Astrocyte of the cerebellum (primary cell): Measurements from ENCODE around the gene DLG2.

ENCODE experiments used
- DNase-seq: peaks from one replicate; pipeline ENCODE4 v3.0.0-alpha.2; 2011; ENCODE audit warnings: low read depth
- H3K4me3 ChIP-seq: 2 replicates; pipeline ENCODE4 v1.5.1; 2011; ENCODE audit warnings: mild to moderate bottlenecking, low read depth, low read length, moderate library complexity
- in situ Hi-C: cut with HindIII; loops from 2 replicates; pipeline ENCODE4 v1.10.0; 2017; ENCODE audit warnings: low sequenced_read_pairs
- TF ChIP-seq, protein P1 (sequence below): IDR thresholded peaks from 2 replicates; pipeline ENCODE4 v1.5.1; 2012; ENCODE audit warnings: low read length, low read depth, moderate library complexity, mild to moderate bottlenecking; ENCODE audit errors: missing control alignments

Gene DLG2

DNA sequence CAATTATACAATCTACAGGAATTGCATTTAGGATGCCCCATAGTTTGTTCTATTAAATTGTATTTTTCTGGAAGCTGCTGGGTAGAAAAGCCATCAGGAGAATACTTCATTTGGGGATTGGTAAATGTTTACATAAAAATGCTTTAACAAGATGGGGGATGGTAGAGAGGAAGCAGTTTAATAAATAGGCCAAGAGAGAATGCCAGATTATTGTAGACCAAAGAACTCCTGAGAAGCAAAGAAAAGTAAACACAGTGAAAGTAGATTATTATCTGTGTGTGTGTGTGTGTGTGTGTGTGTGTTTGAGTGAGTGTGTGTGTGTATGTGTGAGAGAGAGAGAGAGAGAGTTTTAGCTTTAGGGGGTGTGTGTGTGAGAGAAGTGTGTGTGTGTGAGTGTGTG, 1520.6 kb downstream of the DLG2 start:
- no peak for DNase-seq
- no peak overlapping the region for H3K4me3 ChIP-seq
- in situ Hi-C loops = no loop called here
- TF ChIP-seq, protein P1, sequence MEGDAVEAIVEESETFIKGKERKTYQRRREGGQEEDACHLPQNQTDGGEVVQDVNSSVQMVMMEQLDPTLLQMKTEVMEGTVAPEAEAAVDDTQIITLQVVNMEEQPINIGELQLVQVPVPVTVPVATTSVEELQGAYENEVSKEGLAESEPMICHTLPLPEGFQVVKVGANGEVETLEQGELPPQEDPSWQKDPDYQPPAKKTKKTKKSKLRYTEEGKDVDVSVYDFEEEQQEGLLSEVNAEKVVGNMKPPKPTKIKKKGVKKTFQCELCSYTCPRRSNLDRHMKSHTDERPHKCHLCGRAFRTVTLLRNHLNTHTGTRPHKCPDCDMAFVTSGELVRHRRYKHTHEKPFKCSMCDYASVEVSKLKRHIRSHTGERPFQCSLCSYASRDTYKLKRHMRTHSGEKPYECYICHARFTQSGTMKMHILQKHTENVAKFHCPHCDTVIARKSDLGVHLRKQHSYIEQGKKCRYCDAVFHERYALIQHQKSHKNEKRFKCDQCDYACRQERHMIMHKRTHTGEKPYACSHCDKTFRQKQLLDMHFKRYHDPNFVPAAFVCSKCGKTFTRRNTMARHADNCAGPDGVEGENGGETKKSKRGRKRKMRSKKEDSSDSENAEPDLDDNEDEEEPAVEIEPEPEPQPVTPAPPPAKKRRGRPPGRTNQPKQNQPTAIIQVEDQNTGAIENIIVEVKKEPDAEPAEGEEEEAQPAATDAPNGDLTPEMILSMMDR = no peak

DNA sequence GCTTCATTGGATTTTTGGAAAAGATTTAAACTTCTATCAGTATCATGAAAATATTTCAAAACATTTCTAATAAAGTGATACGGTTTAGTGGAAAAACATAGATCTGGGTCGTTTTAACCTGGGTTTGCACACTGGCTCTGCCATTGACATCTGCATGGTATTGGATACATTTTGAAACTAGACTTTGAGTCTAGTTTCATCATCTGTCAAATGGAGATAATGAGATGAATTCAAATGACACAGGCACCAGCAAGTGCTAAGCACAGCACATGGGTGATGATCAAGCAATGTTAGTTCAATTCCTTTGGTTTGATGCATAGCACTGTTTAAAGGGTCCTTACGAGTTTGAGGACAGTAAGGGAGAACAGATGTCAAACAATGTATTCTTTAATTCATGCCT, 1522.0 kb downstream of the DLG2 start:
- TF ChIP-seq, protein P1 = no peak
- in situ Hi-C loops = no loop called here

DNA sequence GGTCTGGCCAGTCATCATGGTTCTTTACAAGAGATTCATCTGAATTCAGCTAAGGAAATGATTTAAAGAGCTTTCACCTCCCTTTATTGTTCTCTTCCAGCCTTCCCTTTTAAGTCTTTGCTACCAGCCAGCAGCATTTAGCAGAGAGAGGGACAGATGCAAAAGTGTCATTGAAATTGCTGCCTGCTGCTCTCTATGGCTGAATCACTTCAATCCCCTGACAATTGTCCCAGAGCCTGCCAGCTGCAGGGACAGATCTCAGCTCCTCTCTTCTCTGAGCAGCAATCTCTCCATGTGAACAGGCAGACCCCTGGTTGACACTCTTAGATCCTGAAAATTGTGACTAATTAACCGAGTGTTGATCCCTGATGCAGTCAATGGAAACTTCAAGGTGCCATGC, 1524.0 kb downstream of the DLG2 start:
- no peak overlapping the region for H3K4me3 ChIP-seq
- no peak for DNase-seq
- in situ Hi-C loops = no loop called here
- TF ChIP-seq, protein P1 = no peak

More for the DNA sequence above, 1522.0 kb downstream of the DLG2 start:
- DNase-seq = no peak
- no peak overlapping the region for H3K4me3 ChIP-seq

DNA sequence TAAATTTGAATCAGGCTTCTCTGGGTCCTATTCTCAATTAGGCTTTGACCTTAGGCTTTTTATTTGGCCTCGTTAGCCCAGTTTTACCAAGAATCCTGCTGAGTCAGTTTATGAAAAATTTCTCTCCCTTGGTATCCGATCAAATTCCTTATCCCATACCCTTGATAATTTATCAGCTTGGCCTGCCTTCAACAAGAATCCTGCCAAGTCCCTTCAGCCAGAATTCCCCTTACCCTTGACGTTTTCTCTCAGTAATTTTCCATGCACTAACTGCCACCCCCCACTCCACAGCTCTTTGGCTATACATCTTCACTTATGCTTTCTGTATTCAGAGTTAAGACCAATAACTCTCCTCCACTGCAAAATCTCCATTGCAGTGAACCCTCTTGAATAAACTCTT, 1530.0 kb downstream of the DLG2 start:
- TF ChIP-seq, protein P1 = no peak
- H3K4me3 ChIP-seq = no peak overlapping the region
- no peak for DNase-seq
- in situ Hi-C loops = no loop called here

DNA sequence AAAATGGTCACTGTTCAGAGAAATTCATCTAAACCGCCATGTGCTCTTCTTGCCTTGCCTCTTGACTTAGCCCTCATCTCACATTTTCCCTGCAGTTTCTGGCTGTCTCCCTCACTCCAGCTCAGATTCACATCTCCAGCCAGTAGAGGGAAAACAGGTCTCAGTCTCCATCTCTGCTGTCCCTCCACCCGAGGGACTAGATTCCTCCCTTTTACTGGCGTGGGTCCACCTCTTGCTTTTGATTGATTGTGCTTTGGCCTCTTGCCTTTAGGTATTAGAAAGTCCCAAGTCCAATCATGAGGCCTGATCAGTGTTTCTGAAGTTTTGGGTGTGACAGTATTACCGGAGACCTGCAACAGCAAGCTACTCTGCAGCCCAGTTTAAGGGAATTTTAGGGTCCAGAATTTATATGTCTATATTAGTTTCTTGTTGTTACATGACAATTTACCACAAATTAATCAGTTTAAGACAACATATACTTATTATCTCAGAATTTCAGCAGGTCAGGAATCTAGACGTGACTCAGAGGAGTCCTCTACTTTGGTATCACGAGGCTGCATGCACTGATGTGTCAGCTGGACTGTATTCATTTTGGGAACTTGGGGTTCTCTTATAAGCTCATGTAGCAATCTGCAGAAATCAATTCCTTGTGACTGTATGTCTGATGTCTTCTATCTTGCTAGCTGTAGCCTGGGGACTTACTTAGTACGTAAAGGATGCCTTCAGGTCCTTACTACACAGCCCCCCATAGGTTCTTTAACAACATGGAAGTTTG, 1535.7 kb downstream of the DLG2 start:
- TF ChIP-seq, protein P1 = no peak
- H3K4me3 ChIP-seq = no peak overlapping the region
- in situ Hi-C loops = no loop called here
- DNase-seq = no peak

DNA sequence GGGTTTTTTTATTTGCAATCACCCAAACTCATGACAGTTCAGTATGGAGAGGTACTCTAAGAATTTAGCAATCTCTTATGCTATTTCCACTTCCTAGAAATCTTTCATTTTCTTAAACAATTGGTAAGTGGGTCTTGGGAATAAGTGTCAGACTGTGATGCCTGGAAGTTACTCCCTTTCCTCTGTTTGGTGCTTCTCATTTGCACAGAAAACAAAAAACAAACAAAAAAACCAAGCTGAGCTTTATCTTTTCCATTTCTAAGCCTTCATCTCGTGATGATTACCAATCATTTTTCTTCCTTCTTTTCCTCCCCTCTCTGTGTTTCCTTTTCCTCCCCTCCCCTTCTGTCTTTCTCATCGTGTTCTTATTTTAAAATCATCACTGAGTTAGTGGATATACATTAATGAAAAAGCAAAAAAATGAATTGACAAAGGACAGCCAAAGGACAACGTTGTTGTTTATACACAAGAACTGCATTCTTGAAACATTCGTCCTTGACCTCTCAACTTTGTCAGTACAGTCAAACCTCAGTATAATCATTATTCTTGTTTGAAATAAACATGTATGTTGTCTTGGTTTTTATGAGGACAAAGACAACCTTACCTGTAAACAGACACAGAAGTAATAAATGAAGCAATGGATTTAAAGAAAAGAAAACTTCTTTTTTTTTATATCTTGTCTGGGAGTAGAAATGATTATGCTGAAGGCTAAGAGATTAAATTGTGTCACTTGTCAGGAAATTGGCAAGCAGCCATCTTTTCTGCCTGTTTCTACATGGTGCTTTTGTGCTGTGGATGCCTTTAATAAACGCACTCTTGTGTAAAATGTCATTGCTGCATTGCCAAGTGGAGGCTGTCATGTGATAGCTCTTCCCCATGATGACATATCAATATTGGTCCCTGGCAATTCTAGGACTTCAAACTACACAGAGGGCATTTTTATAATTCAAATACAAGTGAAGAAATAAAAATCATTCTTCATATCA, 1537.8 kb downstream of the DLG2 start:
- no peak overlapping the region for H3K4me3 ChIP-seq
- in situ Hi-C loops = no loop called here
- DNase-seq = no peak
- TF ChIP-seq, protein P1 = no peak
